Body of pancreas (tissue), 4 donors: ENCODE results near the gene TBC1D14. TPM values are rescaled to one million over a fixed set of nuclear protein-coding genes. Genes with fewer than 3 reads are reported as not detected.

Experiments used
- ATAC-seq: fragments of 150-250 bp; one replicate; pipeline ENCODE4 v1.9.1; 2016
- DNase-seq, 4 donors: peaks; one replicate each; pipeline ENCODE4 v3.0.0-alpha.2; 2019
- H3K27ac ChIP-seq, 4 donors: fragments of 200-600 bp; sonication (generic); 1 replicate in 3 of 4; 2 replicates in 1 of 4; pipeline versions ENCODE4 v1.5.1 to v1.6.1; 2016 to 2019; ENCODE audit warnings: mild to moderate bottlenecking in 1 of 4, mixed read lengths in 1 of 4, moderate library complexity in 1 of 4
- H3K27me3 ChIP-seq, 2 donors: fragments of 200-600 bp; sonication (generic); one replicate each; pipeline ENCODE4 v1.6.0; 2016; ENCODE audit warnings: mild to moderate bottlenecking in 1 of 2
- H3K36me3 ChIP-seq, 2 donors: fragments of 200-600 bp; sonication (generic); replicated peaks in 1 of 2; 2 replicates each; pipeline ENCODE4 v1.5.1; 2016; ENCODE audit warnings: low read depth in 2 of 2; ENCODE audit not compliant: insufficient read depth in 1 of 2
- H3K4me1 ChIP-seq: fragments of 200-600 bp; sonication (generic); one replicate; pipeline ENCODE4 v1.6.0; 2016
- H3K4me3 ChIP-seq, 2 donors: fragments of 200-600 bp; sonication (generic); 1 replicate in 1 of 2; 2 replicates in 1 of 2; pipeline ENCODE4 v1.5.1; 2016 to 2019
- H3K9me3 ChIP-seq, 3 donors: fragments of 200-600 bp; sonication (generic); 1 replicate in 2 of 3; 2 replicates in 1 of 3; pipeline ENCODE4 v1.5.1; 2016
- POLR2A ChIP-seq, 3 donors: fragments of 450-650 bp; IDR thresholded peaks; one replicate each; pipeline ENCODE4 v1.6.1; 2016; ENCODE audit warnings: antibody characterized with exemption in 3 of 3, mild to moderate bottlenecking in 2 of 3
- WGBS, 2 donors: methylation state at CpG; one replicate each; pipeline ENCODE4 v1.1.5; 2017; 5-methylcytosine and 5-hydroxymethylcytosine counted together
- intact Hi-C: fragments of 100-400 bp; cut with DNase I; formaldehyde crosslinking; loops from one replicate; pipeline ENCODE4 v1.15.1; 2023
- total RNA-seq, 2 donors: library from RNA; depleted of rRNA; stranded (reverse); fragments of >200 nt; gene quantifications; one replicate each; pipeline ENCODE4 v1.1.0, GENCODE V29; 2016
- TF ChIP-seq, protein P1 (sequence below), 7 experiments: fragments of 450-650 bp in 4 of 7; fragments of 200-600 bp in 3 of 7; sonication (generic) in 3 of 7; IDR thresholded peaks; one replicate each; pipeline ENCODE4 v1.5.1; 2016 to 2019; ENCODE audit warnings: antibody characterized with exemption in 7 of 7

TBC1D14 gene
- total RNA-seq, 2 donors from 2014 or later, result 10.5 to 20.0 TPM

DNA sequence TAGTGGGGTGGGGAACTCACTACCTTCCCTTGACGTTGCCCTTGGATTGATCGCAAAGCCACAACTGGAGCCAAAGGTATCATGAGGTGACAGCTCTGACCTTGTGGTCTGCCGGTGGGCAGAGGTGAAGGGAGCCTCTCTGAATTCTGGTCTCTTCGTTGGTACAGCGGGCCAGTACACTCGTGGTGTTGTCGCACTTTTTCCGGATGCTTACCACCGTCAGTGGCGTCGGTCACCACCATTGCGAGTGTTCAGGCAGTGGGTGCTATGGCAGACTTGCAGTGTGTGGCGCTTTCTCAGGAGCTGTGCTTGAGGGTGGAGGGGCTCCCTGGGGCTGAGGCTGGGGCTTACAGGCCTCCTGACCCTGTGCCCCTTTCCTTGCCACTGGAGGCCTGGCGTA is 163.4 kb downstream of the TBC1D14 start:
- H3K36me3 ChIP-seq, result no peaks in the 10 kb centered on the region
- no peak overlapping the region for H3K27ac ChIP-seq
- intact Hi-C loops, result loop anchor here (5.0 to 10.0 kb wide), 2 partner anchors 98 to 166 kb away; partner anchors contain the start of gene TBC1D14
- ATAC-seq (no peak), DNase-seq (no peak)
- H3K4me1 ChIP-seq, result peaks cover 8% of the 10 kb centered on the region
- no peaks in the 10 kb centered on the region for H3K27me3 ChIP-seq
- 67 to 84% methylated on average over 6 to 14 of the region's 14 CpGs for WGBS, 2 donors
- TF ChIP-seq POLR2A (IDR thresholded peaks at IDR 0.05), result no peak
- TF ChIP-seq, protein P1, sequence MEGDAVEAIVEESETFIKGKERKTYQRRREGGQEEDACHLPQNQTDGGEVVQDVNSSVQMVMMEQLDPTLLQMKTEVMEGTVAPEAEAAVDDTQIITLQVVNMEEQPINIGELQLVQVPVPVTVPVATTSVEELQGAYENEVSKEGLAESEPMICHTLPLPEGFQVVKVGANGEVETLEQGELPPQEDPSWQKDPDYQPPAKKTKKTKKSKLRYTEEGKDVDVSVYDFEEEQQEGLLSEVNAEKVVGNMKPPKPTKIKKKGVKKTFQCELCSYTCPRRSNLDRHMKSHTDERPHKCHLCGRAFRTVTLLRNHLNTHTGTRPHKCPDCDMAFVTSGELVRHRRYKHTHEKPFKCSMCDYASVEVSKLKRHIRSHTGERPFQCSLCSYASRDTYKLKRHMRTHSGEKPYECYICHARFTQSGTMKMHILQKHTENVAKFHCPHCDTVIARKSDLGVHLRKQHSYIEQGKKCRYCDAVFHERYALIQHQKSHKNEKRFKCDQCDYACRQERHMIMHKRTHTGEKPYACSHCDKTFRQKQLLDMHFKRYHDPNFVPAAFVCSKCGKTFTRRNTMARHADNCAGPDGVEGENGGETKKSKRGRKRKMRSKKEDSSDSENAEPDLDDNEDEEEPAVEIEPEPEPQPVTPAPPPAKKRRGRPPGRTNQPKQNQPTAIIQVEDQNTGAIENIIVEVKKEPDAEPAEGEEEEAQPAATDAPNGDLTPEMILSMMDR (IDR thresholded peaks at IDR 0.05), result no peak
- H3K4me3 ChIP-seq, result no peak overlapping the region
- no peaks in the 10 kb centered on the region for H3K9me3 ChIP-seq

DNA sequence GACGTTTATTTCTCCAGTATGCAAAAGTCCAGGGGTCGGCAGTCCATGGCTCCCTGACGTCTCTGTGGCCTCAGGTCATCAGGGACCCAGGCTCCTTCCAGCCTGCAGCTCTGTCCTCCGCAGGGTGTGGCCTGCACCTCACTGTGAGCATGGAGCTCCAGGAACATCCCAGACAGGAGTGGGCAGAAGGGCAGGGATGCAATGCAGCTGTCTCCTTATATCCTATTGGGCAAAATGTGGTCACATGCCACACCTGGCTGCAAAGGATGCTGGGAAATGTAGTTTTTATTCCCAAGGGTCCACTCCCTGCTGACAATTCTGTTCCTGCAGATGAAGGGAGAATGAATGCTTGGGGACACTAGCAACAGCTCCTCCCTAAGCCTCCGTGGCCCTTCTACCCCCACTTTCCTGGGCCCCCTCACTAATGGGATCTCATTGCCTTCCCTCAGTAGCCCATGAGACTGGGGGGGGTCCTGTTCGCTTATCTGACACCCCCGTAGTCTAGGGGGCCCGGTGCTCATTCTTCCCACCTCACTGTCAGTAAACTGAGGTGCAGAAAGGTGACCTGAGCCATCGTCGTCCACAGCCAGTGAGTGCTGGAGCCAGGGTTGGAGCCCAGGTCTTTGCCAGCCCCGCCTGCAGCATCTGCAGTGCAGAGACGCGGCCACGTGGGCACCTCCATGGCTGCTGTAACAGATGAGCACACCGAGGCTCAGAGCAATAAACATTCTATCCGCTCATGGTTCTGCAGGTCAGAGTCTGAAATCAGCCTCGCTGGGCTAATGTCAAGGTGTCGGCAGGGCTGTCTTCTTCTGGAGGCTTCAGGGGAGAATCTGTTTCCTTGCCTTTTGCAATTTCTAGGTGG is 164.1 kb downstream of the TBC1D14 start:
- Histone ChIP-seq H3K36me3 (no peaks in the 10 kb centered on the region), H3K27me3 (no peaks in the 10 kb centered on the region), H3K4me1 (peaks cover 4% of the 10 kb centered on the region), H3K9me3 (no peaks in the 10 kb centered on the region), H3K4me3 (no peak overlapping the region), H3K27ac (no peak overlapping the region)
- intact Hi-C loops, result loop anchor here (5.0 to 10.0 kb wide), 2 partner anchors 99 to 166 kb away; partner anchors contain the start of gene TBC1D14
- ATAC-seq, result no peak
- 71 to 83% methylated on average over 9 to 18 of the region's 18 CpGs for WGBS, 2 donors
- no peak for DNase-seq
- TF ChIP-seq, protein P1 (IDR thresholded peaks at IDR 0.05), result no peak
- no peak for TF ChIP-seq POLR2A (IDR thresholded peaks at IDR 0.05)

GRCh38 chr4:7074426-7074825 is 164.8 kb downstream of the TBC1D14 start:
- TF ChIP-seq POLR2A (IDR thresholded peaks at IDR 0.05), result no peak
- no peaks in the 10 kb centered on the region for H3K36me3 ChIP-seq
- no peaks in the 10 kb centered on the region for H3K4me1 ChIP-seq
- intact Hi-C loops, result loop anchor here (5.0 to 10.0 kb wide), 2 partner anchors 100 to 167 kb away; partner anchors contain the start of gene TBC1D14
- DNase-seq, result no peak
- whole genome bisulfite sequencing, 2 donors, result 75% methylated on average over 7 to 9 of the region's 9 CpGs
- H3K9me3 ChIP-seq, result no peaks in the 10 kb centered on the region
- H3K4me3 ChIP-seq, result no peak overlapping the region
- no peak overlapping the region for H3K27ac ChIP-seq
- ATAC-seq, result no peak
- H3K27me3 ChIP-seq, result no peaks in the 10 kb centered on the region

GRCh38 chr4:7075962-7076695 is 166.5 kb downstream of the TBC1D14 start:
- no peak for ATAC-seq
- intact Hi-C loops, result loop anchor here (10.0 kb wide), 1 partner anchor 101 kb away; no protein-coding TSS in a partner anchor
- Histone ChIP-seq H3K9me3 (no peaks in the 10 kb centered on the region), H3K36me3 (no peaks in the 10 kb centered on the region), H3K4me1 (no peaks in the 10 kb centered on the region), H3K27me3 (no peaks in the 10 kb centered on the region), H3K4me3 (no peak overlapping the region), H3K27ac (no peak overlapping the region)
- WGBS, 2 donors, result 67 to 75% methylated on average over 24 to 25 of the region's 25 CpGs
- no peak for DNase-seq
- TF ChIP-seq, protein P1 (IDR thresholded peaks at IDR 0.05), result no peak
- TF ChIP-seq POLR2A (IDR thresholded peaks at IDR 0.05), result no peak

- ATAC-seq (no peak), DNase-seq (no peak)
- no peak overlapping the region for H3K27ac ChIP-seq
- TF ChIP-seq, protein P1 (IDR thresholded peaks at IDR 0.05), result no peak
- no peak for TF ChIP-seq POLR2A (IDR thresholded peaks at IDR 0.05)
- intact Hi-C loops, result loop anchor here (10.0 kb wide), 1 partner anchor 102 kb away; no protein-coding TSS in a partner anchor
- H3K4me3 ChIP-seq, result no peak overlapping the region
- no peaks in the 10 kb centered on the region for H3K27me3 ChIP-seq
- 65 to 75% methylated on average over 5 to 6 of the region's 6 CpGs for WGBS, 2 donors
- H3K36me3 ChIP-seq, result no peaks in the 10 kb centered on the region
- H3K4me1 ChIP-seq, result no peaks in the 10 kb centered on the region
- no peaks in the 10 kb centered on the region for H3K9me3 ChIP-seq
Measured at GRCh38 chr4:7076696-7077082, 167.1 kb downstream of the TBC1D14 start.
